ENCODE data around the gene DECR2. TPM values are rescaled to one million over a fixed set of nuclear protein-coding genes. Genes with fewer than 3 reads are reported as not detected.

The DECR2 gene
- polyA plus RNA-seq, 1 donor, result 91.0 TPM

- no peak for DNase-seq
- H3K36me3 ChIP-seq (ENCODE audit: control insufficient read depth, insufficient read depth, low read length), result peaks cover 16% of the 10 kb centered on the region
- no peak overlapping the region for H3K27ac ChIP-seq (ENCODE audit: low read length)
- no peak overlapping the region for H3K4me3 ChIP-seq (ENCODE audit: low read length)
- WGBS (ENCODE audit: insufficient coverage, low lambda C conversion rate), result no CpG with 5 or more reads among the region's 4 CpGs
- H3K27me3 ChIP-seq (ENCODE audit: control insufficient read depth, insufficient read depth, low read length), result no peaks in the 10 kb centered on the region
- H3K4me1 ChIP-seq (ENCODE audit: control insufficient read depth, insufficient read depth, low read length), result peaks cover 7% of the 10 kb centered on the region
- no peaks in the 10 kb centered on the region for H3K9me3 ChIP-seq (ENCODE audit: control insufficient read depth, low read depth, low read length)
Measured at GRCh38 chr16:445566-445965, 43.9 kb downstream of the DECR2 start.

DNA sequence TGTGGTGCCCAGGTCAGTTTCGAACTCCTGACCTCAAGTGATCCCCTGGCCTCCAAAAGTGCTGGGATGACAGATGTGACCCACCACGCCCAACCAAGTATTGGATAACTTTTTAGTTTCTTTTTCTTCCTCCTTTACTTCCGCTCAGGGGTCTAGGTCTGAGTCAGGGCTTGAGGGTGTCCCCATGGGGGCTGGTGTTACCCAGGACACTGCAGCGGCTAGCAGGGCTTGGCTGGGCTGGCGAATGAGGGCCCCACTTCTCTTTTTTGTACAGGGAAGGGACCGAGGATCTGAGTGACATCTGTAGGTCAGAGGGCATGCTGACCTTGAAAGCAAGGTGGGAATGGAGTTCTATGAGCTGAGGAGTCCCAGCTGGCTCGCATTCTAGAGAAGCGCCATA lies 48.7 kb downstream of the DECR2 start:
- DNase-seq, result no peak
- no CpG with 5 or more reads among the region's 8 CpGs for WGBS (ENCODE audit: insufficient coverage, low lambda C conversion rate)
- Histone ChIP-seq H3K36me3 (ENCODE audit: control insufficient read depth, insufficient read depth, low read length) (peaks cover 3% of the 10 kb centered on the region), H3K27ac (ENCODE audit: low read length) (peak overlapping the region; percentile 47), H3K4me1 (ENCODE audit: control insufficient read depth, insufficient read depth, low read length) (peaks cover 11% of the 10 kb centered on the region), H3K4me3 (ENCODE audit: low read length) (no peak overlapping the region), H3K27me3 (ENCODE audit: control insufficient read depth, insufficient read depth, low read length) (no peaks in the 10 kb centered on the region), H3K9me3 (ENCODE audit: control insufficient read depth, low read depth, low read length) (no peaks in the 10 kb centered on the region)

- Histone ChIP-seq H3K36me3 (ENCODE audit: control insufficient read depth, insufficient read depth, low read length) (peaks cover 4% of the 10 kb centered on the region), H3K27ac (ENCODE audit: low read length) (peak overlapping the region; percentile 8), H3K4me1 (ENCODE audit: control insufficient read depth, insufficient read depth, low read length) (peaks cover 11% of the 10 kb centered on the region), H3K27me3 (ENCODE audit: control insufficient read depth, insufficient read depth, low read length) (no peaks in the 10 kb centered on the region), H3K4me3 (ENCODE audit: low read length) (no peak overlapping the region), H3K9me3 (ENCODE audit: control insufficient read depth, low read depth, low read length) (no peaks in the 10 kb centered on the region)
- no CpG with 5 or more reads among the region's 14 CpGs for WGBS (ENCODE audit: insufficient coverage, low lambda C conversion rate)
- peak in 1 of 2 donors; percentile 51 for DNase-seq
Measured at GRCh38 chr16:450785-451512, 49.3 kb downstream of the DECR2 start.

DNA sequence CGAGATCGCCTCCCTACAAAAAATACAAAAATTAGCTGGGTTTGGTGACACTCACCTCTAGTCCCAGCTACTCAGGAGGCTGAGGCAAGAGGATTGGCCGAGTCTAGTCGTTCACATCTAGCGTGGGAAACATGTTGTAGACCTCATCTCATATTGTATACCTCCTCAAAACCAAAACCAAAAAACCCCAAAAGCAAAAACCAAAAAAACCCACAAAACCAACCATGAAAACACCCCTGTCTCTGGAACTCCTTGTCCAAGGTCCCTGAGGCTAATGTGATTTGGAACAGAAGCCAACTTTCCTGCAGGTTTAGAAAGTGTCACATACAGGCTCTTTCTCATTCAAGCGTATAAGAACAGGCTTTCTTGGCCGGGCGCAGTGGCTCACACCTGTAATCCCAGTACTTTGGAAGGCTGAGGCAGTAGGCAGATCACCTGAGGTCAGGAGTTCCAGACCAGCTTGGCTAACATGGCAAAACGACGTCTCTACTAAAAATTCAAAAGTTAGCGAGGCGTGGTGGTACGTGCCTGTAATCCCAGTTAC lies 52.8 kb downstream of the DECR2 start:
- Histone ChIP-seq H3K4me3 (ENCODE audit: low read length) (no peak overlapping the region), H3K36me3 (ENCODE audit: control insufficient read depth, insufficient read depth, low read length) (peaks cover 4% of the 10 kb centered on the region), H3K27me3 (ENCODE audit: control insufficient read depth, insufficient read depth, low read length) (no peaks in the 10 kb centered on the region)

GRCh38 chr16:455453-455852 lies 53.8 kb downstream of the DECR2 start:
- Histone ChIP-seq H3K36me3 (ENCODE audit: control insufficient read depth, insufficient read depth, low read length) (peaks cover 4% of the 10 kb centered on the region), H3K4me1 (ENCODE audit: control insufficient read depth, insufficient read depth, low read length) (peaks cover 23% of the 10 kb centered on the region), H3K9me3 (ENCODE audit: control insufficient read depth, low read depth, low read length) (no peaks in the 10 kb centered on the region), H3K27me3 (ENCODE audit: control insufficient read depth, insufficient read depth, low read length) (no peaks in the 10 kb centered on the region), H3K27ac (ENCODE audit: low read length) (no peak overlapping the region), H3K4me3 (ENCODE audit: low read length) (no peak overlapping the region)
- DNase-seq, result no peak
- WGBS (ENCODE audit: insufficient coverage, low lambda C conversion rate), result no CpG with 5 or more reads among the region's 12 CpGs

More for the DNA sequence above, 52.8 kb downstream of the DECR2 start:
- Histone ChIP-seq H3K27ac (ENCODE audit: low read length) (no peak overlapping the region), H3K4me1 (ENCODE audit: control insufficient read depth, insufficient read depth, low read length) (peaks cover 29% of the 10 kb centered on the region), H3K9me3 (ENCODE audit: control insufficient read depth, low read depth, low read length) (no peaks in the 10 kb centered on the region)
- no CpG with 5 or more reads among the region's 13 CpGs for WGBS (ENCODE audit: insufficient coverage, low lambda C conversion rate)
- DNase-seq, result no peak

GRCh38 chr16:456891-457483 lies 55.3 kb downstream of the DECR2 start:
- Histone ChIP-seq H3K9me3 (ENCODE audit: control insufficient read depth, low read depth, low read length) (no peaks in the 10 kb centered on the region), H3K4me3 (ENCODE audit: low read length) (no peak overlapping the region), H3K27me3 (ENCODE audit: control insufficient read depth, insufficient read depth, low read length) (no peaks in the 10 kb centered on the region), H3K4me1 (ENCODE audit: control insufficient read depth, insufficient read depth, low read length) (peaks cover 18% of the 10 kb centered on the region), H3K27ac (ENCODE audit: low read length) (peak overlapping the region; percentile 55), H3K36me3 (ENCODE audit: control insufficient read depth, insufficient read depth, low read length) (peaks cover 14% of the 10 kb centered on the region)
- DNase-seq, result peak in 1 of 2 donors; percentile 51
- 13% methylated on average over 3 of the region's 11 CpGs for WGBS (ENCODE audit: insufficient coverage, low lambda C conversion rate)

GRCh38 chr16:457732-458400 lies 56.2 kb downstream of the DECR2 start:
- no peak for DNase-seq
- no peaks in the 10 kb centered on the region for H3K27me3 ChIP-seq (ENCODE audit: control insufficient read depth, insufficient read depth, low read length)
- WGBS (ENCODE audit: insufficient coverage, low lambda C conversion rate), result no CpG with 5 or more reads among the region's 14 CpGs
- H3K9me3 ChIP-seq (ENCODE audit: control insufficient read depth, low read depth, low read length), result peaks cover 5% of the 10 kb centered on the region
- H3K27ac ChIP-seq (ENCODE audit: low read length), result peak overlapping the region; percentile 55
- peaks cover 20% of the 10 kb centered on the region for H3K36me3 ChIP-seq (ENCODE audit: control insufficient read depth, insufficient read depth, low read length)
- H3K4me1 ChIP-seq (ENCODE audit: control insufficient read depth, insufficient read depth, low read length), result peaks cover 22% of the 10 kb centered on the region
- no peak overlapping the region for H3K4me3 ChIP-seq (ENCODE audit: low read length)

GRCh38 chr16:459761-460160 lies 58.1 kb downstream of the DECR2 start:
- Histone ChIP-seq H3K4me1 (ENCODE audit: control insufficient read depth, insufficient read depth, low read length) (peaks cover 40% of the 10 kb centered on the region), H3K9me3 (ENCODE audit: control insufficient read depth, low read depth, low read length) (peaks cover 5% of the 10 kb centered on the region), H3K27ac (ENCODE audit: low read length) (no peak overlapping the region), H3K27me3 (ENCODE audit: control insufficient read depth, insufficient read depth, low read length) (no peaks in the 10 kb centered on the region), H3K4me3 (ENCODE audit: low read length) (no peak overlapping the region), H3K36me3 (ENCODE audit: control insufficient read depth, insufficient read depth, low read length) (peaks cover 30% of the 10 kb centered on the region)
- no peak for DNase-seq
- no CpG with 5 or more reads among the region's 7 CpGs for WGBS (ENCODE audit: insufficient coverage, low lambda C conversion rate)

- H3K9me3 ChIP-seq (ENCODE audit: control insufficient read depth, low read depth, low read length), result peaks cover 5% of the 10 kb centered on the region
- no peak overlapping the region for H3K27ac ChIP-seq (ENCODE audit: low read length)
- no CpG with 5 or more reads among the region's 20 CpGs for WGBS (ENCODE audit: insufficient coverage, low lambda C conversion rate)
- DNase-seq, result no peak
- no peak overlapping the region for H3K4me3 ChIP-seq (ENCODE audit: low read length)
- peaks cover 40% of the 10 kb centered on the region for H3K4me1 ChIP-seq (ENCODE audit: control insufficient read depth, insufficient read depth, low read length)
- H3K27me3 ChIP-seq (ENCODE audit: control insufficient read depth, insufficient read depth, low read length), result no peaks in the 10 kb centered on the region
- H3K36me3 ChIP-seq (ENCODE audit: control insufficient read depth, insufficient read depth, low read length), result peaks cover 27% of the 10 kb centered on the region
Measured at GRCh38 chr16:460787-461186, 59.1 kb downstream of the DECR2 start.
